IMR-90 (cell line): ENCODE results near the gene KLK1.

Source experiments
- CHD1 ChIP-seq: IDR thresholded peaks from 2 replicates; pipeline ENCODE4 v1.6.1; 2012; ENCODE audit warnings: low read depth, low read length, improper control_type of control experiment
- CTCF ChIP-seq: conservative IDR thresholded peaks from 2 replicates; pipeline ENCODE4 v1.5.1; 2012; ENCODE audit warnings: mild to moderate bottlenecking, low read depth, low read length, improper control_type of control experiment
- MAFK ChIP-seq: IDR thresholded peaks from 2 replicates; pipeline ENCODE4 v1.6.1; 2012; ENCODE audit warnings: low read depth, low read length, improper control_type of control experiment
- MAZ ChIP-seq: IDR thresholded peaks from 2 replicates; pipeline ENCODE4 v1.6.1; 2012; ENCODE audit warnings: low read depth, mild to moderate bottlenecking, low read length, improper control_type of control experiment, moderate library complexity, borderline replicate concordance

DNA sequence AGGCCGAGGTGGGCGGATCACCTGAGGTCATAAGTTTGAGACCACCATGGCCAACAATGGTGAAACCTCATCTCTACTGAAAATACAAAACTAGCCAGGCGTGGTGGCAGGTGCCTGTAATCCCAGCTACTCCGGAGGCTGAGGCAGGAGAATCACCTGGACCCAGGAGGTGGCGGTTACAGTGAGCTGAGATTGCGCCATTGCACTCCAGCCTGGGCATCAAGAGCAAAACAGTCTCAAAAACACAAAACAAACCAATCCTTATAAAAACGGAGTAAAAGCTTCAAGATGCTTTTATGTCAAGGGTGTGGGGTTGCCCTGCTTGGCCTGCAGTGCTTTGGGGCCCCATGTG, 26.2 kb downstream of the KLK1 start:
- TF ChIP-seq CTCF (no peak), MAZ (no peak), CHD1 (no peak), MAFK (no peak)
